Colonic mucosa (tissue), 4 donors: Measurements from ENCODE around the gene FOLR1. TPM values are rescaled to one million over a fixed set of nuclear protein-coding genes. Genes with fewer than 3 reads are reported as not detected.
A peak's percentile ranks its signal among the peaks of the same experiment; 100 is the strongest.

Experiments used
- DNase-seq: peaks from one replicate; pipeline ENCODE4 v3.0.0-alpha.2; 2020
- H3K27ac ChIP-seq: fragments of 200-600 bp; one replicate; pipeline ENCODE4 v1.8.0; 2021
- H3K27me3 ChIP-seq: fragments of 200-600 bp; one replicate; pipeline ENCODE4 v1.8.0; 2021
- H3K36me3 ChIP-seq: fragments of 200-600 bp; one replicate; pipeline ENCODE4 v1.8.0; 2021
- H3K4me1 ChIP-seq: fragments of 200-600 bp; one replicate; pipeline ENCODE4 v1.8.0; 2021; ENCODE audit warnings: mild to moderate bottlenecking
- H3K4me3 ChIP-seq: fragments of 200-600 bp; one replicate; pipeline ENCODE4 v1.8.0; 2021
- H3K9ac ChIP-seq, 2 donors: one replicate each; pipeline ENCODE4 v1.7.0; 2013; ENCODE audit warnings: control low read depth in 2 of 2, low read depth in 2 of 2, low read length in 2 of 2
- H3K9me3 ChIP-seq: fragments of 200-600 bp; one replicate; pipeline ENCODE4 v1.8.0; 2021
- CTCF ChIP-seq: fragments of 200-600 bp; IDR thresholded peaks from one replicate; pipeline ENCODE4 v1.8.0; 2022; ENCODE audit warnings: antibody characterized with exemption, mild to moderate bottlenecking
- intact Hi-C: fragments of 100-400 bp; cut with DNase I; formaldehyde crosslinking; loops from one replicate; pipeline ENCODE4 v1.14.1; 2022
- total RNA-seq, 2 donors: library from RNA; stranded (reverse); fragmentation: NEBNext Ultra II Directional in 1 of 2; extraction: Animal tissue kit (Norgen Biotek cat#: 25700) in 1 of 2; gene quantifications; one replicate each; pipeline ENCODE4 v1.2.1, GENCODE V29; 2021
- donor health status: healthy.
- donor health status: DM: no; HTN: no; CAD: no.
- donor health status: DM: no; HTN: no; CAD: no.

FOLR1 gene
- total RNA-seq, 2 donors from 2014 or later, result 0.59 TPM; not detected in 1

DNA sequence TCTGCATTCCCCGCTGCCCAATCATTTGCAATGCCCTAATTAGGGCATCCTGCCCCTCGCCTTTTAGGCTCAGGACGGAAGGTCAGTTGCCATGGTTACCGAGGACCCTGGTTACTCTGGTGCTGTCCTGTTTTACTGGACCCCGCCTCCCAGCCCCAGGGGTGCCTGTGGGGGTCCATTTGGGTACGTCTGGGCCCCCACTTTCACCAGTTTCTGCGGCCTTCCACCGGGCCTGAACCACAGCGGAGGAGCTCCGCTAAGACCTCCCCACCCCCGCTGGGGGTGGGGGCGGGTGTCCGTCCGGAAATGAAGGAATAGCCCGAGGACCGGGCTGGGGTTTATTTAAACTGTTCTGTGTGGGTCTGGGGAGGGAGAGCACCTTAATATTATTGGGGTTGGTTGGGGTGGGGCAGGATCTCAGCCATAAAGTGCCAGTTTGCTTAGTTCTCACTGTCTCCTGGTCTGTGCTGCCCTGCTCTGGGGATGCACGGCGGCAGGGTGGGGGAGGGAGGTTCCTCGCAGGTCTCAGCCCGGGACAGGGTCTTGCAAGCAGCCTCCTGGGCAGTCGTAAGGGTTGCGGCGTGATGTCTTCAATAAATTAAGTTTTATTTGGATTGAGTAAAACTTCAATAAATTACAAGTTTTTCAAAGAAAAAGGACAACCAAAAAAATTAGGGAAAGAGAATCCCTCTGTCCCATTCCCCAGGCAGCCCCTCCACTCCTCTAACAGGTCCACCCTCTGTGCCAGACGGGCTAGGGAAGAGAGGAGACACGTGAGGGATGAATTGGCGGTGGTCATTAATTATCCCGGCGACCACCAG, 46.8 kb downstream of the FOLR1 start:
- peaks cover 35% of the 10 kb centered on the region for H3K27me3 ChIP-seq
- H3K27ac ChIP-seq, result peak overlapping the region; percentile 32
- H3K4me1 ChIP-seq, result peaks cover 15% of the 10 kb centered on the region
- H3K36me3 ChIP-seq, result peaks cover 21% of the 10 kb centered on the region
- no peak overlapping the region for H3K4me3 ChIP-seq
- no peak for DNase-seq
- no peak for TF ChIP-seq CTCF
- H3K9ac ChIP-seq, result no peak overlapping the region
- intact Hi-C loops, result no loop called here
- no peaks in the 10 kb centered on the region for H3K9me3 ChIP-seq

GRCh38 chr11:72239313-72239848, 47.4 kb downstream of the FOLR1 start:
- TF ChIP-seq CTCF, result no peak
- Histone ChIP-seq H3K27ac (peak overlapping the region; percentile 32), H3K4me3 (peak overlapping the region; percentile 19), H3K9ac (peak overlapping the region; percentile 33 to 34), H3K4me1 (peaks cover 15% of the 10 kb centered on the region), H3K9me3 (no peaks in the 10 kb centered on the region), H3K36me3 (peaks cover 15% of the 10 kb centered on the region), H3K27me3 (peaks cover 42% of the 10 kb centered on the region)
- DNase-seq, result peak; percentile 63
- intact Hi-C loops, result no loop called here

DNA sequence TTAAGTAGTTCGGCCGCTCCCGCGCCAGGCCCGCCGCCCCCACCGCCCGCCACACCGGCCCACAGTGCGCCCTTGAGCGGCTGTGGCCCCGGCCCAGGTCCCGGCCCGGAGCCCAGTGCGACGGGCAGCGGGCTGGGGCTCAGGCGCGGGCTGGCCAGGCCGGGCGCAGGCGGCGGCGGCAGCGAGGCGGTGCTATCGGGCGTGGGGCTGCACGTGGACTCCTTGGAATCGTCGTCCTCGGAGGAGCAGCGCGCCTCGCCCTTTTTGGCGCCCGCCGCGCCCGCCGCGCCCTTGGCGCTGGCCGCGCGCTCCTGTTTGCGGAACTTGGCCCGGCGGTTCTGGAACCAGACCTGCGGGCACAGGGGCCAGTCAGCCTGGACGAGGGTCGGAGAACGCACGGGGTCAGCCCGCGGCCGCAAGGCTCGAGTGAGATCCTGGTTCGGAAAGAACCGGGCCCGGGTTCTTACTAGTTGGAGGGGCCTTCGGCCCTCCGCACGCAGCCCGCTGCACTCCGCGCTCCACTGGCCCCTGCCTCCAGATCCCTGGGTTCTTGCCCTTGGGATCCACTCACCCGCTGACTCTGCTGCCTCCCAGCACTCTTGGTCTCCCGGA, 48.0 kb downstream of the FOLR1 start:
- Histone ChIP-seq H3K9me3 (no peaks in the 10 kb centered on the region), H3K4me3 (peak overlapping the region; percentile 19), H3K4me1 (peaks cover 15% of the 10 kb centered on the region), H3K27ac (peak overlapping the region; percentile 32), H3K27me3 (peaks cover 48% of the 10 kb centered on the region), H3K9ac (peak overlapping the region; percentile 33 to 46), H3K36me3 (peaks cover 15% of the 10 kb centered on the region)
- intact Hi-C loops, result no loop called here
- TF ChIP-seq CTCF, result no peak
- DNase-seq, result peak; percentile 67

GRCh38 chr11:72240461-72241290, 48.7 kb downstream of the FOLR1 start:
- no peak for TF ChIP-seq CTCF
- intact Hi-C loops, result no loop called here
- peaks cover 10% of the 10 kb centered on the region for H3K36me3 ChIP-seq
- H3K27ac ChIP-seq, result no peak overlapping the region
- peak overlapping the region in 1 of 2 donors; percentile 46 for H3K9ac ChIP-seq
- H3K9me3 ChIP-seq, result no peaks in the 10 kb centered on the region
- DNase-seq, result no peak
- H3K4me1 ChIP-seq, result peaks cover 15% of the 10 kb centered on the region
- peaks cover 55% of the 10 kb centered on the region for H3K27me3 ChIP-seq
- H3K4me3 ChIP-seq, result no peak overlapping the region

- intact Hi-C loops, result no loop called here
- H3K36me3 ChIP-seq, result peaks cover 6% of the 10 kb centered on the region
- H3K9ac ChIP-seq, result no peak overlapping the region
- H3K27me3 ChIP-seq, result peaks cover 59% of the 10 kb centered on the region
- H3K4me3 ChIP-seq, result no peak overlapping the region
- H3K9me3 ChIP-seq, result no peaks in the 10 kb centered on the region
- DNase-seq, result no peak
- H3K27ac ChIP-seq, result no peak overlapping the region
- H3K4me1 ChIP-seq, result peaks cover 15% of the 10 kb centered on the region
- TF ChIP-seq CTCF, result no peak
Measured at GRCh38 chr11:72241291-72241781, 49.4 kb downstream of the FOLR1 start.
